Upper lobe of right lung (tissue), 1 donor: Measurements from ENCODE around the gene RFTN1. TPM values are rescaled to one million over a fixed set of nuclear protein-coding genes. Genes with fewer than 3 reads are reported as not detected.

Experiments used
- ATAC-seq: fragments of 200-7000 bp; cut with Tn5 transposase; one replicate; pipeline ENCODE4 v1.9.1; 2020; ENCODE audit warnings: mild to moderate bottlenecking, moderate library complexity
- DNase-seq: peaks from one replicate; pipeline ENCODE4 v3.0.0-alpha.2; 2020
- H3K27ac ChIP-seq: fragments of 200-600 bp; one replicate; pipeline ENCODE4 v1.8.0; 2022
- H3K27me3 ChIP-seq: fragments of 200-600 bp; one replicate; pipeline ENCODE4 v1.8.0; 2022; ENCODE audit warnings: mild to moderate bottlenecking
- H3K36me3 ChIP-seq: fragments of 200-600 bp; one replicate; pipeline ENCODE4 v1.8.0; 2022
- H3K4me1 ChIP-seq: fragments of 200-600 bp; one replicate; pipeline ENCODE4 v1.8.0; 2022
- H3K4me3 ChIP-seq: fragments of 200-600 bp; one replicate; pipeline ENCODE4 v1.8.0; 2022; ENCODE audit warnings: mild to moderate bottlenecking
- H3K9me3 ChIP-seq: fragments of 200-600 bp; one replicate; pipeline ENCODE4 v1.8.0; 2022
- CTCF ChIP-seq: fragments of 200-600 bp; IDR thresholded peaks from one replicate; pipeline ENCODE4 v1.8.0; 2022; ENCODE audit warnings: antibody characterized with exemption
- intact Hi-C: fragments of 100-400 bp; cut with DNase I; formaldehyde crosslinking; loops from one replicate; pipeline ENCODE4 v1.11.0; 2022
- total RNA-seq: library from RNA; stranded (reverse); fragmentation: NEBNext Ultra II Directional; extraction: Animal tissue kit (Norgen Biotek cat#: 25700); gene quantifications from one replicate; pipeline ENCODE4 v1.2.1, GENCODE V29; 2021
- donor health status: DM: no; HTN: yes; CAD: no; lungs with severe emphysema.

Gene RFTN1
- total RNA-seq, 1 donor from 2014 or later = 69.4 TPM

DNA sequence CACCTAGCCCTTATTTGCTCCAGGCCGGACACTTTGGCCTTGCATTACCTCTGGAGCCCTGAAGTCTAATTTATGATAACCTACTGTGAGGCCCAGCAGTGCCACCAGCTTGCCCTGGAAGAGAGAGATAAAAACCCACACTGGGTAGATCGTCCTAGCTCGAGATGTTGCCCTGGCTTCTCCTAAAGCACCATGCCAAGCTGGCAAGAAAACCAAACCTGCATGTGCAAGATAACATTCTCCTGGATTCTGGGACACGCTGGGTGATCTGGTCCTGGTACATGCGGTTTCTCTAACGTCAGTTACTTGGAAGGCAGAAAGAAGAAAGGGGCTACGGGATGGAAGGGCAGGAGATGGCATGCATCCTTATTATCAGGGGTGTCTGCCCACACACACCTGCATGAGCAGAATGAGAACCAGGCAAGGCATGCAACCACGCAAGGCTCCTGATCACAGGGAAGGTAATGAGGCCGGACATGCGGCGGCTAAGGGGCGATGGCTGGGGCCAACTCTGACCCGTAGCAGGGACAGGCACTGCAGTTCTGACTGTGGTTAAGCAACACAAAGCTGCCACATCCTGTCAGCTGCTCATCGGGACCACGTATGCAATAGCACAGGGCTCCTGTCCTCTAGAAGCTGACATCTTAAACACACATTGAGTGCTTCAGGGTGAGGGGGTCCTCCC lies 175.5 kb downstream of the RFTN1 start:
- DNase-seq (no peak), ATAC-seq (peak; percentile 74)
- no peak overlapping the region for H3K4me3 ChIP-seq
- no peaks in the 10 kb centered on the region for H3K27me3 ChIP-seq
- peak overlapping the region; percentile 51 for H3K27ac ChIP-seq
- peaks cover 12% of the 10 kb centered on the region for H3K4me1 ChIP-seq
- H3K9me3 ChIP-seq = no peaks in the 10 kb centered on the region
- peaks cover 8% of the 10 kb centered on the region for H3K36me3 ChIP-seq
- intact Hi-C loops = no loop called here
- no peak for TF ChIP-seq CTCF

DNA sequence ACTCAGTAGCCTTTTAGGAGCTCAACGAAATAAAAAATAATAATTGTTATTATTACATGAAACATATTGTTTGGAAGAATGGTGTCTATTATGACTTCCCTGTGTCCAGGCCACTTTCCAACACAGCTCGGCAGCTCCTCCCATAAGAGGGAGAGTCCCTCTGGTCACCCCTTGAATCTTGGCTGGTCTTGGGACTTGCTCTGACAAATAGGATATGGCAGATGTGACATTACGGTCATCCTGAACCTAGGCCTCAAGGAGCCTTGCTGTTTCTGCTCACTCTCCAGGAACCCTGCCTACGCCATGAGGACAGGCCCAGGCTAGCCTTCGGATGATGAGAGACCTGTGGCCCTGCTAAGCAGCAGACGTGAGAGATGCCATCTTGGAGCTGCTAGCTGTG lies 176.7 kb downstream of the RFTN1 start:
- Histone ChIP-seq H3K4me3 (no peak overlapping the region), H3K36me3 (peaks cover 8% of the 10 kb centered on the region), H3K9me3 (no peaks in the 10 kb centered on the region), H3K27ac (peak overlapping the region; percentile 43), H3K27me3 (no peaks in the 10 kb centered on the region), H3K4me1 (peaks cover 12% of the 10 kb centered on the region)
- no peak for TF ChIP-seq CTCF
- intact Hi-C loops = no loop called here
- ATAC-seq = no peak
- no peak for DNase-seq

GRCh38 chr3:16335772-16336645 lies 177.5 kb downstream of the RFTN1 start:
- intact Hi-C loops = no loop called here
- no peak for DNase-seq
- H3K4me3 ChIP-seq = no peak overlapping the region
- no peak for TF ChIP-seq CTCF
- peaks cover 7% of the 10 kb centered on the region for H3K9me3 ChIP-seq
- peaks cover 12% of the 10 kb centered on the region for H3K4me1 ChIP-seq
- peaks cover 8% of the 10 kb centered on the region for H3K36me3 ChIP-seq
- H3K27me3 ChIP-seq = no peaks in the 10 kb centered on the region
- peak overlapping the region; percentile 14 for H3K27ac ChIP-seq
- peak; percentile 14 for ATAC-seq

GRCh38 chr3:16335333-16335732 lies 178.2 kb downstream of the RFTN1 start:
- no peak for ATAC-seq
- peaks cover 12% of the 10 kb centered on the region for H3K4me1 ChIP-seq
- H3K36me3 ChIP-seq = peaks cover 8% of the 10 kb centered on the region
- intact Hi-C loops = no loop called here
- no peaks in the 10 kb centered on the region for H3K27me3 ChIP-seq
- H3K4me3 ChIP-seq = no peak overlapping the region
- peaks cover 7% of the 10 kb centered on the region for H3K9me3 ChIP-seq
- DNase-seq = no peak
- H3K27ac ChIP-seq = no peak overlapping the region
- no peak for TF ChIP-seq CTCF

GRCh38 chr3:16334909-16335308 lies 178.6 kb downstream of the RFTN1 start:
- TF ChIP-seq CTCF = no peak
- intact Hi-C loops = no loop called here
- DNase-seq (no peak), ATAC-seq (no peak)
- no peak overlapping the region for H3K27ac ChIP-seq
- peaks cover 12% of the 10 kb centered on the region for H3K4me1 ChIP-seq
- H3K27me3 ChIP-seq = no peaks in the 10 kb centered on the region
- peaks cover 8% of the 10 kb centered on the region for H3K36me3 ChIP-seq
- H3K4me3 ChIP-seq = no peak overlapping the region
- peaks cover 7% of the 10 kb centered on the region for H3K9me3 ChIP-seq
